Measurements from ENCODE around the gene RNFT2. TPM values are rescaled to one million over a fixed set of nuclear protein-coding genes. Genes with fewer than 3 reads are reported as not detected.

Gene RNFT2
- total RNA-seq, 1 experiment from 2014 or later: 27.7 TPM

- no peak for TF ChIP-seq E2F5 (CRISPR knock-in tag; IDR thresholded peaks at IDR 0.05)
- TF ChIP-seq USF1 (CRISPR knock-in tag; IDR thresholded peaks at IDR 0.05): no peak
- TF ChIP-seq SP1 (CRISPR knock-in tag; conservative IDR thresholded peaks at IDR 0.05): no peak
- TF ChIP-seq NR1H2 (CRISPR knock-in tag; IDR thresholded peaks at IDR 0.05): no peak
These were observed 23.4 kb downstream of the RNFT2 start (continued) for GRCh38 chr12:116761499-116761898.

- CTCF ChIA-PET: interaction anchor here (1.5 kb wide), 1 partner anchor 77 kb away, joined by 3 read pairs; no protein-coding TSS in a partner anchor
- Mint-ChIP-seq H3K4me3 (no peak overlapping the region), H3K36me3 (peaks cover 26% of the 10 kb centered on the region)
These were observed 27.2 kb downstream of the RNFT2 start for GRCh38 chr12:116765271-116765670.

More at GRCh38 chr12:116765271-116765670, 27.2 kb downstream of the RNFT2 start:
- H3K9me3 Mint-ChIP-seq: no peaks in the 10 kb centered on the region
- no peaks in the 10 kb centered on the region for H3K27me3 Mint-ChIP-seq (ENCODE audit: low read depth)
- peak overlapping the region; percentile 49; the same call in 1 of the 2 replicates for H3K27ac Mint-ChIP-seq
- no peak for ATAC-seq
- TF ChIP-seq E2F5 (CRISPR knock-in tag; IDR thresholded peaks at IDR 0.05) (no peak), PRDM15 (CRISPR knock-in tag; IDR thresholded peaks at IDR 0.05) (no peak), ETV6 (CRISPR knock-in tag; IDR thresholded peaks at IDR 0.05) (no peak), SMAD3 (CRISPR knock-in tag; IDR thresholded peaks at IDR 0.05; ENCODE audit: borderline replicate concordance) (no peak), TP53 (CRISPR knock-in tag; IDR thresholded peaks at IDR 0.05) (no peak), ZSCAN18 (CRISPR knock-in tag; IDR thresholded peaks at IDR 0.05) (no peak), ZNF532 (CRISPR knock-in tag; IDR thresholded peaks at IDR 0.05; ENCODE audit: borderline replicate concordance) (no peak), NFE2L1 (CRISPR knock-in tag; IDR thresholded peaks at IDR 0.05) (no peak)
- DNase-seq (ENCODE audit: low spot score): no peak
- H3K4me1 Mint-ChIP-seq: no peaks in the 10 kb centered on the region
- POLR2A ChIA-PET: no interaction called here
